Stimulated activated CD4-positive, alpha-beta T cell treated with anti-CD3 and anti-CD28 coated beads, Interleukin-12 subunit alpha, Interleukin-12 subunit beta, amount 100 ng/mL, for 4 hours (primary cell): ENCODE measurements around the gene IFNG.
"Not testable (repeated sequence)": the region's sequence is repeated elsewhere in the genome, so short reads cannot be mapped to it uniquely, and the experiment has no call there.

Experiments used
- DNase-seq: peaks from one replicate; pipeline ENCODE4 v3.0.0-alpha.2; 2020

The IFNG gene

GRCh38 chr12:68159681-68160304 lies at the start of gene IFNG:
Gene IFNG (minus strand): TSS chr12:68159740. CDS start chr12:68159615, 125 bp downstream.
- no peak for DNase-seq

DNA sequence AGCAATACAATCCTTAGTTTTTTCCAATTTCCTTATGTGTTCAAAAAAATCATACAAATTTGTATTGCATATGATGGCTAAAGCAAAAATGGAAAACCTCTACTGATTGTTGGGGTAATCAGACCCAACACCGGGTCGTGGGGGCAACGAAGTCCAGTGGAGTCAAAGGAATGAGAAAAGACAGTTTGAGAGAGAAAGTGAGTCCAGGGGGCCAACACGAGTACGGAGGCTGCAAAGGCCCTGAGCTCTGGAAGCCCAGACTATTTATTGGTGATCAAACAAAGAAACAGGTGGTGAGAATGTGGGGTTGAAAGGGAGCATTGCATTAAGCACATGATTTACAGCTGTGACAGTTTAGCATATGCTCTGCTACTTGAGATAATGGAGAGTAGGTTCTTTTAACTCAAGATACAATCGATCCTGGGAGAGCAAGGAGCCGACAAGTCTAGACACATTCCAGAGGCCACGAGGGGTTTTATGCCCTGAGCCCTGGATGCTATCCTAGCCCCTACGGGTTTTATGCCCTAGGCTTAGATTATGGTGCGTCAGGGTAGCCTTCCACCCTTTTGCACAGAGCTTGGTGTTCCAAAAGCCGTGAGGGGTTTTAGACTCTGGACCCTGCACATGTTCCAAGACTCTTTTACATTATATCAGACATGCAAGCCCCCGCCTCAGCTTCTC lies 49.6 kb upstream of the IFNG start:
- not testable (repeated sequence) for DNase-seq

GRCh38 chr12:68207276-68207675 lies 47.7 kb upstream of the IFNG start:
- DNase-seq, result no peak

DNA sequence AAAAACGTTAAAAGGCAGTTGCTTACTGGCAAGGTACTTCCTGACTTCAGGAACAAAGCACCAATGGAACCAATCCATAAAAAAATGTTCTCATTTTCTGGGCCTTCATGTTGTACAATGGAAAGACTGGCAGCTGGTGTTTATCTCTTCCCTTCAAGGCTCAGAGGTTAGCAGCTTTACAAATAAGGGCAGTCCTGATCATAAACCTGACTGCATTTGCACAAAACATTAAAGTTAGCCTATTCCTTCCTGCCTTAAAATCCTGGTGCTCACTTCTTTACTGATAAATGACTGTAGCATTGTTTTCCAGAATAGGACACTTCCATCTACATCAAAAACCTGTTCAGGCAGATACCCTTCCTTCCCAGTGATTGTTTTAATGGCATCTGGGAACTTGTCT lies 46.9 kb upstream of the IFNG start:
- DNase-seq, result no peak

DNA sequence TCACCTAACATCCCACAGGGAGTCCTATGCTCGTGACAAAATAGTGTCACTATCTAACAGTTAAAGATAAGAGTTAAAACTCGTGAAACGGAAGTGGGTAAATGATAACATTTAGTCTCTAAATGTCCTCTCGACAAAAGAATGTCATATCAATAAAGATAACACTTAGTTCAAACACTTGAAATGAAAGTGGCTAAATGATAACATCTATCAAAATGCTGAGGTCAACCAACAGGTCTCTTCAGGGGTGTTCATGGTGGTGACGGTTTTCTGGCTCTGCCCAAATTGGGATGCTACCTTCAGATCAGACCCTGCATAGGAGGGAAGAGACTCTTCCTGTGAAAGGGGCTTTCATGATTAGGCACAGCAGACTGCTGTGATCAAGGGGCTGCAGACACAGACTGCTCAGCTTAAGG lies 43.9 kb upstream of the IFNG start:
- DNase-seq, result no peak

GRCh38 chr12:68200854-68201253 lies 41.3 kb upstream of the IFNG start:
- DNase-seq, result no peak

DNA sequence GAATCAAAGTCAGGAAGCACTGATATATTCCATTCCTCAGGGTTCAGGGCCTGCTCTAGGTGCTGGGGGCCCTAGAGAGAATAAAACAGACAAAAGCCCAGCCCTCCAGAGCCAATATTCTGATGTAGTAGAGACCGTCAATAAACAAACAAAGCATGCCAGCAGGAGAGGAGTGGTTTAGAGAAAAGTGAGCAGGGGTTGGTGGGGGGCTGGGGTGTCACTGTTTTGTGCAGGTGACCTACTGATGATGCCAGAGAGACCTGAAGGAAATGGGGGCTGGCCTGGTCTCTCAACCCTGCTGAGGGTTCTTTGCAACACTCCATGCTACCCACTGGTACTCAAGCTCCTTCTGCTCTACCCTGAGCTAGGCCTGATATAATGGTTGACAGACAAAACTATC lies 39.6 kb upstream of the IFNG start:
- no peak for DNase-seq

GRCh38 chr12:68198507-68199086 lies 39.1 kb upstream of the IFNG start:
- DNase-seq, result no peak

GRCh38 chr12:68190301-68190700 lies 30.8 kb upstream of the IFNG start:
- no peak for DNase-seq

DNA sequence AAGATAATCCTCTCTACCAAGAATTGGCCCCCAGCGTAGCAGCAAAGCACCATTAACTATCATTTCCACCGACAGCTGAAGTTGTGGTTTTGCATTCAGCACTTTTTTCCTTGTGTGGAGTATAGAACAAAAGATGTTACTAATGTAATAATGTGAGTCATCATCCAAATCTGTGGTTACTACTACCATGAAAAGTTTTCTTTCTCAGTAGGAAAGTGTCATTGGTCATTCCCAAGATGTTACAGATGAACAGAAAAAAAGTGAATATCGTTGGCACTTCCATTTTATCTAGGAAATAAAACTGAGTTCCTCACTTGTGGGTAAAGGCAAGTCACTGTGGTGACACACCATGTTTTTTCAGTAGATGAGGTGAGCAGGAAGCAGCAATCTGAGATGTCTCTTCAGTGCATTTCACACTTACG lies 30.3 kb upstream of the IFNG start:
- peak; percentile 18 for DNase-seq

- no peak for DNase-seq
Measured at GRCh38 chr12:68185598-68185997, 26.1 kb upstream of the IFNG start.

DNA sequence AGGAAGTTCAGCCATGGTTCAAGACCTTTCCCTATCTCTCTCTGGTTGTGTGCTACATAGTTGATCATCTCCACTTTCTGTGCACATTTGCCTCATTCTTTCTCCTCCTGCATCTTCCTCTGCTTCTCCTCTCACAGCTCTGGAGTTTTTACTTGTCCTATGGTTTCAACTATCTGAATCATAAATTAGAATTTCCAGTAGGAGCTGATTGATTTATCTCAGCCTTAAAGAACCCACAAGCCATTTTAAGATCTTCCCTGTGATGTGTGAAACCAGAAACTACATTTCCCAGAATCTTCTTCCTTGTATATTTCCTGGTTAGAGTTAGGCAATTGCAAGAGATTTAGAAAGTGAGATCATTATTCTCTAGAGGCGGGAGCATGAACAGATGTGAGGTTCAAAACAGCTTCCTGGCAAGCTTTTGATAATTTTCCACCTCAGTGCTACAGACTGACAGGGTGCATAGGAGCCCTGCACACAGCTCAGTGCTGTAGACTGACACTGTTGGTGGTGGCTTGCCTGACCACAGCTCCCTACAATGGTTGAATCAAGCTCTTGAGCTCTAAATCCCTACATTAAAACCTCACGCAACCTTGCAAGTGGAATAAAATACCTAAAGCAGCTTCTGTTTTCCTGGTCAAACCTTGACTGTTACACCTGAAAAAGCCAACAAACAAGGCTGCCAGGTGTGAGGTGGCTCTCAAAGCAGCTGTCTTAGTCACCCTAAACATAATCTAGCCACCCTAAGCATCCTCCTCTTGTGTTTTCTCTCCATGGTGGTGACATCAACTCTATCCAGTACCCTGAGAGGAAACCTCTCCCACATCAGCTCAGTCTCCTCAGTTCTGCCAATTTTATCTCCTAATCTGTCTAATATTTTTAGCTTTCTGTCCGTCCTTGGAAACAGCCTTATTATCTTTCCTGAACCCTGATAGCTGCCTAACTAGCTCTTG lies 21.5 kb upstream of the IFNG start:
- no peak for DNase-seq

GRCh38 chr12:68178774-68179439 lies 19.4 kb upstream of the IFNG start:
- DNase-seq, result no peak

DNA sequence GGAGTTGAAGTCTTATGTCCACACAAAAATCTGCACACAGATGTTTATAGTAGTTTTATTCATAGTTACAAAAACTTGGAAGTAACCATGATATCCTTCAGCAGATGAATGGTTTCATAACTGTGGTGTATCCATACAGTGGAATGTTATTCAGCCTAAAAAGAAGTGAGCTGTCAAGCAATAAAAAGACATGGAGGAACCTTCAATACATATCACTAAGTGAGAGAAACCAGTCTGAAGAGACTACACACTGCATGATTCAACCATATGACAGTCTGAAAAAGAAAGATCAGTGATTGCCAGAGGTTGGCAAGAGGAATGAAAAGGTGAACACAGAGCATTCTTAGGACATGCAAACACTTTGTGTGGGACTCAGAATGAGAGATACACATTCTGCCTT lies 18.6 kb upstream of the IFNG start:
- DNase-seq, result no peak

DNA sequence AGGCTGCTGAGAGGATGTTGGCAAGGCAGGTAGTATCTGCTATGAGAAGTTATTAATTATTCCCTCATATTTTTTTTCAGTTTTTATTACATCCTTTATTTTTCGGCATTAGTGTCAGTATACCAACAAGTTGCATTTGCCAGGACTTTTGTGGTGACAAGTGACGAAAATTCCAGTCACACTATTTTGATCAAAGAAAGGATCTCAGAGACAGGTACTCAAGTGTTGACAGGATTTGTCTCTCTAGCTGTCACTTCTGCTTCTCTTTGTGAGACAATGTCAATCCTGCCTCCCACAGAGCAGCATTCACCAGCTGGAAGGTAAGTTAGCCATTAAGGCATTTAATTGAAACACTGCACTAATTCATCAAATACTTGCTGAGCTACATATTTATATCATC lies 18.0 kb upstream of the IFNG start:
- DNase-seq, result no peak

DNA sequence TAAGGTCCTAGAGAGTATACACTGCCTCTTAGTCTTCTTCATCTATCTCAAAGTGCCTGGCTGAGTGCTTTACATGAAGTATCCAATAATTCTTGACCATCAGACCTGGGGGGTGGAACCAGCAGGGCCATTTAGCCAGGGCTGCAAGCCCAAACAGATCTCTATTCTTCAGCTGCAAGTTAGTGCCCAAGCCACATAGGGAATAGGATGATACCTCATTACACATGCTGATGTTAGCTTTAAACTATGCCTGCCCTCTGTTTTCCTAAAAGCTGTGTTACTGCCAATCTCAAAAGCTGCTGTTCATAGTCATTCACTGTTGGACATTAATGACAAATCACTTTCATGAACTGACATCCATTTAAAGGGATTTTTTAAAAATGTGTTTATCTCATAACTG lies 16.7 kb upstream of the IFNG start:
- no peak for DNase-seq

- DNase-seq, result peak; percentile 27
Measured at GRCh38 chr12:68175557-68176061, 16.1 kb upstream of the IFNG start.

GRCh38 chr12:68174761-68175160 lies 15.2 kb upstream of the IFNG start:
- not testable (repeated sequence) for DNase-seq

DNA sequence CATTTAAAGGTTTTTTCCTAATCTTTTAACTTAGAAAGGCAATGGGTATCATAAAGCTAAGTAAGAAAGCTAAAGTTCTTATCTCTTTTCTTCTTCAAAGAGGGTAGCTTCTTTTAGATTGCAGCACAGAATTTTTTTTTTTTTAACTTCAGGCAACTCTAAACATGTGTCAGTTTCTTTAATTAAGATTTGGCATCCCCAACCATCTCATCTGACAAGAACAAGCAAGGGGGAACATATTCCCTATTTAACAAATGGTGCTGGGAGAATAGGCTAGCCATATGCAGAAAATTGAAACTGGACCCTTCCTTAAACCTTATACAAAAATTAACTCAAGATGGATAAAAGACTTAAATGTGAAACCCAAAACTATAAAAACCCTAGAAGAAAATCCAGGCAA lies 14.3 kb upstream of the IFNG start:
- DNase-seq, result no peak

DNA sequence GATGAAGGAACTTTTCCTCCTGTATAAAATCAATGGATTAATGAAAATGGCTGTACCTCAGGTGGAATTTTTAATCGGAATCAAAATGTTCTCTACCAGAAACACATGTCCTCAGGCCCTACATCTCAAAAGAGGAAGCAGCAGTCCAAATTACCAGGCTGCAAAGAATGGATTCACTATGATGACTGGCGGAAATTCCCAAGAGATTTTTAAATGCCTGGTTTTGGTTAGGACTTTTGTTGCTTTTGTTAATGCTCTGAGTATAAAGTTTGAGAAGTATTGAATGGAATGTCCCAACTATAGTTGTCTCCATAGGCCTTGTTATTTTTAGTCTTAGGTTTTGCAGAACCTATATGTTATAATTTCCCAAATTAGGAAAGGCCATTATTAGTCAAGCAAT lies 11.2 kb upstream of the IFNG start:
- DNase-seq, result no peak

- no peak for DNase-seq
Measured at GRCh38 chr12:68169213-68169889, 9.8 kb upstream of the IFNG start.

GRCh38 chr12:68166317-68166831 lies 6.8 kb upstream of the IFNG start:
- DNase-seq, result no peak
